Activated CD4-positive, CD25-positive, alpha-beta regulatory T cell treated with anti-CD3 and anti-CD28 coated beads, Interleukin-2, amount 50 U/mL, for 72 hours (primary cell): Measurements from ENCODE around the gene AIG1.
"Not testable (repeated sequence)": the region's sequence is repeated elsewhere in the genome, so short reads cannot be mapped to it uniquely, and the experiment has no call there.

Experiments used
- DNase-seq: peaks from one replicate; pipeline ENCODE4 v3.0.0; 2021

Gene AIG1

GRCh38 chr6:143135325-143135724 lies 74.6 kb downstream of the AIG1 start:
- DNase-seq, result no peak

DNA sequence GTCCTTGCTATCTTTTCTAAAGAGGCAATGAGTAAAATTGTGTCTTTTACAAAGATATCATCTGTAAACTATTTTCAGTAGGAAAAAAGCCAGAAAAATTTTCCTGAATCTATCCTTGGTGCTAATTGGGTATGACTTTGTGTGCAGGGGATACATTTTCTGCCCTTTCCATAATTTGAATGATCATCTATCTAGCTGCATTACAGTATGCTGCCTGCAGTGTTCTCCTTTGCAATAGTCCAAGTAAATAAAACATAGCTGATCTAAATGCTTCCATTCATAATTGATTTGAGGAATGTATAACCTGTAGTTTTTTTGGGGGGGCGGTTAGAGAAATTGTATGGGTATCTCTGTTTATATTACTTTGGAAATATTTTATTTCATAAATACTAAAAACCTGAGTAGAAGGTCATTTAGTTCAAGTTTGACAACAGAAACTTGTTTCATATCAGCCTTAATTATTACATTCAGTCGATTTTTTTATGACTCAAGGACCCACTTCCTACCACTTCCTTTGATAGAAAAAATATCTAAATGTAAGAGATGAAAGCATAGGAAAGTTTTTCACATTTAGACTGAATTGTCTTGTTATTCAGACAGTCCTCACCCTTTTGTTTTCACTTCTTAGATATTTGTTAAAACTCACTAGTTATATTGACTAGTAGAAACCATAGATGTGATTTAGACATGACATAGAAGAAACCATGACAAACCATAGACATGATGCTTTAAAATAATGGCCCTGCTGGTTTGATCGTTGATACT lies 75.3 kb downstream of the AIG1 start:
- no peak for DNase-seq

GRCh38 chr6:143136647-143137046 lies 76.0 kb downstream of the AIG1 start:
- no peak for DNase-seq

DNA sequence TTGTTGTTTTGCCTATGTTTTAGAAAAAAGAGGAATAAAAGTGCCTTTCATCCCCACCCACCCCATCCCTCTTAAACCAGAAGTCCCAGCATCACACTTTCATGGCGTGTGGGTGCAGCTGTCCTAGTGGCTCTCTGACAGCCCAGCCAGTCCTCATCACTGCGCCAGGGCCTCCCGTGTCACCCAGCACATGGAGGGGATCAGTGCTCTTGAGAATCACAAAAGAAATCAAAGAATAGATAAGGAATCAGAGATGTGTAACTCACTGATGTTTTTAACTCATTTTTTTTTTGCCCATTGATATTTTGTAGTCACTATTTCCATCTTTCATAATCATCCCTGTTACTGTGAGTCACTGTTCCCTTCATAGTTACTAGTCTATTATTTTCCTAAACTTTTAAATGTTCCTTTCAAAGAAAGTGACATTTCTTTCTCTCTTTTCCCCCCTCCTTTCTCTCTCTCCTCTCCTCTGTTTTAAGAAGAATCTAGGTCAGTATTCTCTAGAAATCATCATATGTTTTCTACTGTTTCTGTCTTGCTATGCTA lies 78.6 kb downstream of the AIG1 start:
- DNase-seq, result no peak

- DNase-seq, result peak; percentile 42
Measured at GRCh38 chr6:143139884-143140283, 79.2 kb downstream of the AIG1 start.

- DNase-seq, result no peak
Measured at GRCh38 chr6:143140767-143141166, 80.1 kb downstream of the AIG1 start.

- DNase-seq, result no peak
Measured at GRCh38 chr6:143141442-143141841, 80.8 kb downstream of the AIG1 start.

DNA sequence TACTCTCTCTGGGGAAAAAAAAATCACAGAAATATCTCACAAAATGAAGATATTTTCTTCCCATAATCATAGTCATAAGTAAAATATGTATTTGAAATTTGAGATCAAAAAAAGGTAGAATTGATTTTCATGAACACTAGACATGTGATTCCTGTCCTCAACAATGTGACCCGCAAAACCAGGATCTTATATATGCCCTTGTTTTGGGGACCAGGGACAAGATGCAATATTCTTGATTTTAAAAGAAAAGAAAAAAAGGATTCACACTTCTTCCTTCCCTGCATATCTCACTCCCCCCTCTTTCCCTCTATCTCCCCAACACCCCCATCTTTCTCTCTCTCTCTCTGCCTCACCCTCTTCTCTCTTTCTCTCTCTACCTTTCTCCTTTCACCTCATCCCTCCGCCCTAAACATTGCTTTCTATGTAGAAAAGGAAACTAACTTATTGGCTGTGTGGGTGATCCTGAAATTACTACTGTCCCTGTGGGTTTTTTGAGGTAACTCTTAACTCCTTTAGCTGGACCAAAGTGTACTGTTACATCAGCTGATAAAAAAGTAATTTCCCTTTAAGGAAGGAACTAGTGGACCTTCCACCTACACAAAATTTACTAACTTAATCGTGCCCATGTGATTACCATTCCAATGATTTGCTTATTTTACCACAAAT lies 85.6 kb downstream of the AIG1 start:
- DNase-seq, result no peak

DNA sequence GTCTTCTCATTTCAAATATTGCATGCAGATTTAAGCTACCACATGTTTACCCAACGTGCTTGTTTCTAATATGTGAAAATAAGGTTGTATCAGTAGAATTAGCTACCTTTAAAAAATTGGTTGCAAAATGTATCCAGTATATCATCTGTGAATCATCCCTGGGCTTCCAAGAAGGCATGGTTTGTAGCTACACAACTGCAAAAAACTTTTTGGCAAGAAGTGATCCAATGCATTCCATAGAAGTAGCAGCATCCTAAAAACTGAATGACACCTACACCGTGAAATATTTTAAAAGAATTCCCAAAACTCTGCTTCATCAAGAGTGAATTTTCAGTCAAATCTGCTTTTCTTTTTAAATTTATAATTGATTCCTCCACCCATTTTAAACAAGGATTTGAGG lies 89.1 kb downstream of the AIG1 start:
- DNase-seq, result no peak

GRCh38 chr6:143150281-143150680 lies 89.6 kb downstream of the AIG1 start:
- DNase-seq, result no peak

DNA sequence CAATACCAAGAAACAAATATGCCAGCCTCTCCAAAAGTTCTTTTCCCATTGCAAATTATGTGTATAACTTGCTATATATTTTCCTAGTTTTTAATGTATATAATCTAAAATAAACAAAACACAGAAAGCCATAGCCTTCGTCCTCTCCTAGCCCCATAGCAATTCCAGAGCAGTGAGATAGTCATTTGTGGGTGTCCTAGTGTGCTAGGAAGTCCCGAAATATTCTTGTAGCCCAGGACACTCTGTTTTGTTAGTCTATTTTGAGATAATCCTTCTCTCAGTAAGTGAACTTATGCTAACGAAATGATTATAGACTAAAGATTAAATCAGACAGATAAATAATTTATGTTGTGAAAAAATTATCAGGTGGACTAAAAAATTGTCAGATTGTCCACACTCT lies 90.7 kb downstream of the AIG1 start:
- no peak for DNase-seq

DNA sequence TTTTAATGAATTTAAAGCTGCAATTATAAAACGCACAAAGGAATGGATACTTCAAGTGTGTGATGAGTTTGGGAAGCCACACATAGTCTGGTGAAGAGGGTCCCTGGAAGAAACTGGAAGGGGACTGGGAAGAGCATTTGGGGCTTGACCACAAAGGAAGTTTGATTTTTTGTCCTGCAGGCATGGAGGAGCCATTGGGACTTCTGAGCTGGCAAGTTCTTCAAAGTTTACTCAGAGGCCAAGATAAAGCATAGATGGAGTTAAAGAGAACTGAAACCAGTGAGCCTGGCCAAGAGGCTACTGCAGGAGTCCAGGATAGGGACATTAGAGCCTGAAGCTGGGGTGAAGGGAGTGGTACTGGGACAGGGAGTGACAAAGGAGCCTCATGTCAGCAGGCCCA lies 95.0 kb downstream of the AIG1 start:
- no peak for DNase-seq

GRCh38 chr6:143157131-143157530 lies 96.4 kb downstream of the AIG1 start:
- DNase-seq, result no peak

GRCh38 chr6:143158113-143158581 lies 97.5 kb downstream of the AIG1 start:
- no peak for DNase-seq

- DNase-seq, result no peak
Measured at GRCh38 chr6:143159001-143159400, 98.3 kb downstream of the AIG1 start.

- no peak for DNase-seq
Measured at GRCh38 chr6:143160015-143160414, 99.3 kb downstream of the AIG1 start.

- no peak for DNase-seq
Measured at GRCh38 chr6:143160439-143161220, 99.9 kb downstream of the AIG1 start.

GRCh38 chr6:143163621-143164020 lies 102.9 kb downstream of the AIG1 start:
- DNase-seq, result no peak

DNA sequence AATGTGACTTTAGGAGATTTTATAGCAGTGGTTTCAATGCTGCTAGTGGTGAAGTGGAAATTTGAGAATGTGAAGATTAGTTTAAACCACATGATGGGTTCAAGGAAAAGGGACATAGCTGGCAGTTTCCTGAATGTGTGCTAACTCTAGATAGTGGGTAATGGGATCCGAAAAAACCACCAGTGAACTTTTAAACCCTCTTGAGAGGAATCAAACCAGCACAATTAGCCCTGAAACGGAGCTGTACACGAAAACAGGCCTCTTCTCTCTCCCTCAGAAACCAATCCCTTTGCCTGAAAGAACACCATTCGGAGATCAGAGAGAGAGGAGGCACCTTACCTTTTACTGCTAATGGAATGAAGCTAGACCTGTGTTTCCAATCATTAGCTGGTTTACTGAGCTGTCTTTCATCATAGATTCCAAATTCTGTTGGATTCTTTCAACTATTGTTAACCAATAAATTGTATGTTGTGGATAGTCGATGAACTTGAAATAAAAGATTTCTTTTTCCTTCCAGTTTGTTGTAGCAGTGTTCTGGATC lies 103.9 kb downstream of the AIG1 start:
- DNase-seq, result no peak

DNA sequence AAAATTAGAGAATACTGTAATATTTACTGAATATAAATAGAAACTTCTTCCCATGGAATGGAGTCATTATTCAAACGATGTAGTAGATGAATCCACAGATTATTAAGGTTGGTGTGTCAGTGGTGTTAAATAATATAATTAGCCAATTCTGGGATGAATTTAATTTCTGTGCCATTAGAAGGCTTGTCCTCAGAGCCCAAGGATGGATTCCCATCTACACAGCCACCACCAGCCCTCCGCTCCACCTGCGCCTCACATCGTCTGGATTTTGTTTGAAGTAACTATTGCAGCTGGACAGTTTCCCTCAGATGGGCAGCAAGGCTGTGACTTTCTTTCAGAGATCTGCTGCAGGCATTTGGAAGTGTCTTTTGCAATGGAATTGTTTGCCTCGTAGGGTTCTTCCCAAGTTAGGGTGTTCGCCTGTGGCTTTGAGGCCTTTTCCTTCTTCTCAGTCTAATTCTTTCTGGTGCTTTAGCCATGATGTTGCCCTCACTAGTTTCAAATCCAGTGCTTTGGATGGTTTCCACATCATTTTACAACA lies 104.7 kb downstream of the AIG1 start:
- no peak for DNase-seq

GRCh38 chr6:143166247-143166695 lies 105.6 kb downstream of the AIG1 start:
- no peak for DNase-seq

DNA sequence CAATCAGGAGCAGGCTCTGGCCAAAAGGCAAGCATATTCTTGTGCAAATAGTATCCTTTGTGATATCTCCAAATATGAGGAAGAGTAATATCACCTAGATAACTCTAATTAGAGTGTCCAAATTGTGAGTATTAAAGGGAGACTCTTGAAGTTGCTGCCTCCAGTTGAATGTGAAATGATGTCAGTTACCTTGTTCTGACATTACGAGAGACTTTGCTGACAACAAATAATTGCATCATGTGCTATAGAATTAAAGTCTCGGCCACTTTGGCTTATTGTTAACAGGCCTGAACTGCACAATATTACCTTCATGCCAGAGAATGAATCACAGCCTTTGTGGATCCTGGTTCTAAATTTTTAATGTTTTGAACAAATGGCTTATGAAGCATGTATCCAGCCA lies 106.5 kb downstream of the AIG1 start:
- no peak for DNase-seq

DNA sequence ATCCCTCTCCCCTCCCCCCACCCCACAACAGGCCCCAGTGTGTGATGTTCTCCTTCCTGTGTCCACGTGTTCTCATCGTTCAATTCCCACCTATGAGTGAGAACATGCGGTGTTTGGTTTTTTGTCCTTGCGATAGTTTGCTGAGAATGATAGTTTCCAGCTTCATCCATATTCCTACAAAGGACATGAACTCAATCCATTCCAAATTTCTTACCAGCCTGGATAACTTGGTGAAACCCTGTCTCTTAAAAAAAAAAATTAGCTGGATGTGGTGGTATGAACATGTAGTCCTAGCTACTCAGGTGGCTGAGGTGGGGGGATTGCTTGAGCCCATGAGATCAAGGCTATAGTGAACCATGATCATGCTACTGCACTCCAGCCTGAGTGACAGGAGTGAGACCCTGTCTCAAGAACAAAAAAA lies 107.7 kb downstream of the AIG1 start:
- not testable (repeated sequence) for DNase-seq
